A673 (cell line): ENCODE measurements around the gene CYSTM1.

Experiments used
- EZH2 ChIP-seq: fragments of 200-600 bp; sonication (generic); IDR thresholded peaks from 2 replicates; pipeline ENCODE4 v1.6.1; 2017; ENCODE audit warnings: borderline replicate concordance, low read depth, mild to moderate bottlenecking, mixed read lengths, antibody characterized with exemption, low read length; ENCODE audit not compliant: poor library complexity, severe bottlenecking
- TF ChIP-seq, protein P1 (sequence below): fragments of 300-800, 200-600 bp; sonication (generic); conservative IDR thresholded peaks from 2 replicates; pipeline ENCODE4 v1.5.1; 2017; ENCODE audit warnings: low read depth, mild to moderate bottlenecking, antibody characterized with exemption, low read length, moderate library complexity, mixed read lengths

DNA sequence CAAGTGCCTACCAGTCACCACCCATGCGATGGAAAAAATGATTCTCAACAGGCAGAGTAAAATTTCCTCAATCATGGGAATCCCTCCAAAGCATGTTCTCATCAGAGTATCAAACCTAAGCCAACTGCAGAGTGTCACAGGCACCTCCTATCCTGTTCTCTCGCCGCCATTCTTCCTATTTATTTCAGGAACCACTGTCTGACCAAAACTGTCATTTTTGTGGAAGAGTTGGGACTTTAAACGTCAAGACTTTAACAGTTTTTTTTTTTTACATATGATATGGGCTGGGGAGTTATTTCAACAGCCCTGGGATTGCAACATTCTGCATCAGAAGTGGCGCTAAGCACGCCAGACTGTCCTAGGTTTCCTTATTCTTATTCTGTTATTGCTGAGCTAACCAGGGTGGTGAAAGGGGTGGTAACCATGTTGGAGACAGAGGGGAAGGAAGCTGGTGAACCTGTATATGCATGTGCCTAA is 98.5 kb downstream of the CYSTM1 start:
- TF ChIP-seq, protein P1, sequence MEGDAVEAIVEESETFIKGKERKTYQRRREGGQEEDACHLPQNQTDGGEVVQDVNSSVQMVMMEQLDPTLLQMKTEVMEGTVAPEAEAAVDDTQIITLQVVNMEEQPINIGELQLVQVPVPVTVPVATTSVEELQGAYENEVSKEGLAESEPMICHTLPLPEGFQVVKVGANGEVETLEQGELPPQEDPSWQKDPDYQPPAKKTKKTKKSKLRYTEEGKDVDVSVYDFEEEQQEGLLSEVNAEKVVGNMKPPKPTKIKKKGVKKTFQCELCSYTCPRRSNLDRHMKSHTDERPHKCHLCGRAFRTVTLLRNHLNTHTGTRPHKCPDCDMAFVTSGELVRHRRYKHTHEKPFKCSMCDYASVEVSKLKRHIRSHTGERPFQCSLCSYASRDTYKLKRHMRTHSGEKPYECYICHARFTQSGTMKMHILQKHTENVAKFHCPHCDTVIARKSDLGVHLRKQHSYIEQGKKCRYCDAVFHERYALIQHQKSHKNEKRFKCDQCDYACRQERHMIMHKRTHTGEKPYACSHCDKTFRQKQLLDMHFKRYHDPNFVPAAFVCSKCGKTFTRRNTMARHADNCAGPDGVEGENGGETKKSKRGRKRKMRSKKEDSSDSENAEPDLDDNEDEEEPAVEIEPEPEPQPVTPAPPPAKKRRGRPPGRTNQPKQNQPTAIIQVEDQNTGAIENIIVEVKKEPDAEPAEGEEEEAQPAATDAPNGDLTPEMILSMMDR = no peak
- TF ChIP-seq EZH2 = no peak
